ENCODE data around the gene TIMM23.
"Not testable (repeated sequence)": the region's sequence is repeated elsewhere in the genome, so short reads cannot be mapped to it uniquely, and the experiment has no call there.

Gene TIMM23

GRCh38 chr10:46046261-46046660 is 74.0 kb downstream of the TIMM23 start, which contains the start of gene MSMB:
Gene MSMB (minus strand): TSS chr10:46046269. CDS start chr10:46046237, 32 bp downstream.
- Histone ChIP-seq H3K4me1 (ENCODE audit: insufficient read depth, insufficient read length) (no peaks in the 10 kb centered on the region), H3K27me3 (ENCODE audit: insufficient read depth, insufficient read length) (no peaks in the 10 kb centered on the region), H3K4me3 (ENCODE audit: insufficient read length, low read depth) (no peak within 1 kb of the TSS), H3K9ac (ENCODE audit: insufficient read length, low read depth) (no peak within 1 kb of the TSS), H3K9me3 (ENCODE audit: insufficient read depth, low read length) (no peaks in the 10 kb centered on the region), H3K36me3 (ENCODE audit: insufficient read depth, insufficient read length, low read length) (no peaks in the 10 kb centered on the region)
- TF ChIP-seq SUZ12 (IDR thresholded peaks at IDR 0.05; ENCODE audit: extremely low read depth, insufficient read depth, insufficient read length) (no peak), ZNF274 (IDR thresholded peaks at IDR 0.05; ENCODE audit: low read depth, low read length) (no peak), YY1 (IDR thresholded peaks at IDR 0.05; ENCODE audit: insufficient read depth, insufficient read length) (no peak)
- no peak for DNase-seq (ENCODE audit: low read depth, low spot score)

DNA sequence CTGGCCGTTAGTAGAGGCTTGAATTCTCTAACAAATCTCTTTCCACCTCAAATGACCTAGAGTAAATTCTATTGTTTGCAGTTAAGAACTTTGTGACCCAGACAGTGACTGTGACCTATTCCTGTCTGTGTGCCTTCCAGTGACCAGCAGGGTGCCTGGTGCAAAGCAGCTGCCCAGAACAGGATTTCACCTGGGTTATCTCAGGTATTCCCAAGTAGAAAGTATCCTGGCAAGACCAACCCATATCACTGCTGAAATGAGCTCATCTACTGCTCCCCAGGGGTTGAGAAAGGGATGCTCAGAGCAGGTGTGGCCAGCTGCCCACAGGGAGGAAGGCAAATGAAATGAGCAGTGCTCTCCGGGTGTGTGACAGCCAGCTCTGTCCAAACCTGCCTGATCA is 75.9 kb downstream of the TIMM23 start:
- TF ChIP-seq SUZ12 (IDR thresholded peaks at IDR 0.05; ENCODE audit: extremely low read depth, insufficient read depth, insufficient read length) (no peak), ZNF274 (IDR thresholded peaks at IDR 0.05; ENCODE audit: low read depth, low read length) (no peak), YY1 (IDR thresholded peaks at IDR 0.05; ENCODE audit: insufficient read depth, insufficient read length) (no peak)
- H3K9ac ChIP-seq (ENCODE audit: insufficient read length, low read depth) = no peak overlapping the region
- DNase-seq (ENCODE audit: low read depth, low spot score) = no peak

DNA sequence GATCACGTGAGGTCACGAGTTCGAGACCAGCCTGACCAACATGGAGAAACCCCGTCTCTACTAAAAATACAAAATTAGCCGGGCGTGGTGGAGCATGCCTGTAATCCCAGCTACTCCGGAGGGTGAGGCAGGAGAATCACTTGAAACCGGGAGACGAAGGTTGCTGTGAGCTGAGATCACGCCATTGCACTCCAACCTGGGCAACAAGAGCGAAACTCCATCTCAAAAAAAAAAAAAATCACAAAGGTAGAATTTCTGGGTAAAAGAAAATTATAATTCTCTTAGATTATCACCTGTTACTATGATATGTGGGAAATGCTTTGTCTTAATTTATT is 77.2 kb downstream of the TIMM23 start:
- DNase-seq (ENCODE audit: low read depth, low spot score); H3K4me1 ChIP-seq (ENCODE audit: insufficient read depth, insufficient read length); H3K27me3 ChIP-seq (ENCODE audit: insufficient read depth, insufficient read length); H3K9me3 ChIP-seq (ENCODE audit: insufficient read depth, low read length); H3K36me3 ChIP-seq (ENCODE audit: insufficient read depth, insufficient read length, low read length); H3K4me3 ChIP-seq (ENCODE audit: insufficient read length, low read depth); H3K9ac ChIP-seq (ENCODE audit: insufficient read length, low read depth): not testable (repeated sequence)

More for the DNA sequence above, 75.9 kb downstream of the TIMM23 start:
- Histone ChIP-seq H3K36me3 (ENCODE audit: insufficient read depth, insufficient read length, low read length) (no peaks in the 10 kb centered on the region), H3K4me3 (ENCODE audit: insufficient read length, low read depth) (no peak overlapping the region), H3K4me1 (ENCODE audit: insufficient read depth, insufficient read length) (peaks cover 2% of the 10 kb centered on the region), H3K27me3 (ENCODE audit: insufficient read depth, insufficient read length) (no peaks in the 10 kb centered on the region), H3K9me3 (ENCODE audit: insufficient read depth, low read length) (no peaks in the 10 kb centered on the region)

- TF ChIP-seq SUZ12 (IDR thresholded peaks at IDR 0.05; ENCODE audit: extremely low read depth, insufficient read depth, insufficient read length) = no peak
- TF ChIP-seq YY1 (IDR thresholded peaks at IDR 0.05; ENCODE audit: insufficient read depth, insufficient read length) = no peak
- TF ChIP-seq ZNF274 (IDR thresholded peaks at IDR 0.05; ENCODE audit: low read depth, low read length) = no peak
- no peaks in the 10 kb centered on the region for H3K27me3 ChIP-seq (ENCODE audit: insufficient read depth, insufficient read length)
- H3K9ac ChIP-seq (ENCODE audit: insufficient read length, low read depth) = no peak overlapping the region
- no peaks in the 10 kb centered on the region for H3K36me3 ChIP-seq (ENCODE audit: insufficient read depth, insufficient read length, low read length)
- no peak overlapping the region for H3K4me3 ChIP-seq (ENCODE audit: insufficient read length, low read depth)
- H3K4me1 ChIP-seq (ENCODE audit: insufficient read depth, insufficient read length) = peaks cover 7% of the 10 kb centered on the region
- no peak for DNase-seq (ENCODE audit: low read depth, low spot score)
- H3K9me3 ChIP-seq (ENCODE audit: insufficient read depth, low read length) = no peaks in the 10 kb centered on the region
Observed at GRCh38 chr10:46050941-46051623, 78.8 kb downstream of the TIMM23 start.

DNA sequence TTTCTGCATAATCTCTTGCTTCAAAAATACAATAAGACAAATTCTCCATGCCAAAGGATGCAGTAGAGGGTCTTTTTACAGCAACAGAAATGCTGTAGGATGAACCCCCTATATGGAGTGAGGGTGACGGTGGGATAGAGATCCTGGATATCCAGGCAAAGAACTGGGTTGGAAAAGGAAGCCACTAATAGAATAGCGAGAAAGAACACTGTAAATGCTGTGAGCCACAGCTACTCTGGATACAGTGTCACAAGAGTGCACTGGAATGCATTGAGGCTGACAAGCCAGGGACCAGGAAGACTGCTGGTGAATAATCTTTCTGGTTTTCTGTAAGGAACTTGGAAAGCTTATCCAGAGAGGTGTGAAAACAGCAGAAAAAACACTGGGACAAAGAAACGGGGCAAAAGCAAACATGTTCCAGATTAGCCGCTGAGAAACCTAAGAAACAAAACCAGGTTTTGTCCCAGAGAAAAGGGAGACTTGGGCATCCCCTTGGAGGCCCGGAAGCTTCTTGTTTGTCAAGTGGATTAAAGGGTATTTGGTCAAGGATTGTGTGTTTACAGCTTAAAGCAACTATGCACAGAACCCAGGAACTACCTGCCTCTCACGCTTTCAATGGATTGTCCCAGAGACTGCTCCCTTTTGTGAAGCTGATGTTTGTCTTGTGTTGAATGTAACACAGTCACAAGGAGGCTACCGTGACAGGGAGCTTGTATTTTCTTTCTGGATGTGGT is 79.9 kb downstream of the TIMM23 start:
- Histone ChIP-seq H3K9ac (ENCODE audit: insufficient read length, low read depth) (no peak overlapping the region), H3K9me3 (ENCODE audit: insufficient read depth, low read length) (0 out of 2 replicates have a peak, but pooled peaks cover 4% of the 10 kb centered on the region), H3K36me3 (ENCODE audit: insufficient read depth, insufficient read length, low read length) (no peaks in the 10 kb centered on the region), H3K4me3 (ENCODE audit: insufficient read length, low read depth) (no peak overlapping the region), H3K4me1 (ENCODE audit: insufficient read depth, insufficient read length) (peaks cover 7% of the 10 kb centered on the region), H3K27me3 (ENCODE audit: insufficient read depth, insufficient read length) (no peaks in the 10 kb centered on the region)
- TF ChIP-seq ZNF274 (IDR thresholded peaks at IDR 0.05; ENCODE audit: low read depth, low read length) = no peak
- no peak for TF ChIP-seq YY1 (IDR thresholded peaks at IDR 0.05; ENCODE audit: insufficient read depth, insufficient read length)
- TF ChIP-seq SUZ12 (IDR thresholded peaks at IDR 0.05; ENCODE audit: extremely low read depth, insufficient read depth, insufficient read length) = no peak
- DNase-seq (ENCODE audit: low read depth, low spot score) = no peak

DNA sequence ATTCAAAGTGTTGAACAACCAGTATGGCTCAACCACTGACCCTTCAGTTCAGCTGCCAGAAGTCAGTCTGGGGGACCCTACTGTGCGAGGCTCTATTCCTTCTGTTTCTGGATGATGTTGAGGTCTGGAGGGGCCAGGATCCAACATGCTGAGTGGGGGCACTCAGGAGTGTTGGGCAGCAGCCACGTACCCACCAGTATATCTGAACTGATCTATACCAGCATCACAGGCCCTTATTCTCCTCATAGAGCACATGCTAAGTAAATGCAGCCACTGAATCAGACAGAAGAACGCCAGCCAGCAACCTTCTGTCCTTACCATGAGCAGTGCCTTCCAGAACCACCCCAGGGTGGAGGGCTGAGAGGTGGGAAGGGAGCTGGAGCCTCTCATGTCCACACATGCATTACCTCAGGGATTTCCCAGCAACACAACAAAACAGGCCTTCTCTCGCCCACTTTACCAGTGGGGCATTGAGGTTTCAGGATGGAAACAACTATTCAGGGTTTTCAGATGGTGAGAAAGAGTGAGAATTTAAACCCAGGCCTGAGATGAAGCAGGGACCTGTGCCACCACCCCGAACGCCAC is 80.6 kb downstream of the TIMM23 start:
- no peak for DNase-seq (ENCODE audit: low read depth, low spot score)
- TF ChIP-seq ZNF274 (IDR thresholded peaks at IDR 0.05; ENCODE audit: low read depth, low read length) (no peak), YY1 (IDR thresholded peaks at IDR 0.05; ENCODE audit: insufficient read depth, insufficient read length) (no peak), SUZ12 (IDR thresholded peaks at IDR 0.05; ENCODE audit: extremely low read depth, insufficient read depth, insufficient read length) (no peak)
- Histone ChIP-seq H3K27me3 (ENCODE audit: insufficient read depth, insufficient read length) (no peaks in the 10 kb centered on the region), H3K36me3 (ENCODE audit: insufficient read depth, insufficient read length, low read length) (no peaks in the 10 kb centered on the region), H3K4me3 (ENCODE audit: insufficient read length, low read depth) (no peak overlapping the region), H3K9ac (ENCODE audit: insufficient read length, low read depth) (no peak overlapping the region), H3K9me3 (ENCODE audit: insufficient read depth, low read length) (peaks cover 8% of the 10 kb centered on the region; the same call in 1 of the 2 replicates), H3K4me1 (ENCODE audit: insufficient read depth, insufficient read length) (peaks cover 7% of the 10 kb centered on the region)

All from NT2/D1 (cell line).